ENCODE results near the gene RPTN.

RPTN gene

DNA sequence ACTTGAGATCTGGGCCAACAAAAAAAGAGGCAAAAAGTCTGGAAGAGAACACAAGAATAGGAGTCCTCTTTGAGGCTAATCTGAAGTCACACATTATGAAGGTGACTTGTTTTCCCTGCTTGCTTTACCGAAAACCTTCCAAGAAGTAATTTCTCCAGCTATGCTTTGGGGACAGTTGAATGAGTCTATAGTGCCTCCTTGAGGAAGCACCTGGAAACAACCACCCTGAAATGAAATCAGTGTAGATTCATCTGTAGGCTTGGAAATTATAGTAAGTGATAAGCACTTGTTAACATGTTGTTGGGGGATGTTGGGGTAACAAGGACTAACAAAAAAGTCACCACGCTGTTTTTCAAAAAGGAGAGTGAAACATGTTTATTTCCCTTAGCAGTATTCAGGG, 23.4 kb upstream of the RPTN start:
- peak; percentile 46 for DNase-seq (ENCODE audit: low read depth, low spot score)
- H3K4me3 ChIP-seq (ENCODE audit: low read depth, low read length): no peak overlapping the region
- peak; percentile 51 for TF ChIP-seq CTCF (IDR thresholded peaks at IDR 0.05; ENCODE audit: low read depth, low read length)
- in situ Hi-C loops (cut with HindIII; ENCODE audit: low sequenced_read_pairs): no loop called here

DNA sequence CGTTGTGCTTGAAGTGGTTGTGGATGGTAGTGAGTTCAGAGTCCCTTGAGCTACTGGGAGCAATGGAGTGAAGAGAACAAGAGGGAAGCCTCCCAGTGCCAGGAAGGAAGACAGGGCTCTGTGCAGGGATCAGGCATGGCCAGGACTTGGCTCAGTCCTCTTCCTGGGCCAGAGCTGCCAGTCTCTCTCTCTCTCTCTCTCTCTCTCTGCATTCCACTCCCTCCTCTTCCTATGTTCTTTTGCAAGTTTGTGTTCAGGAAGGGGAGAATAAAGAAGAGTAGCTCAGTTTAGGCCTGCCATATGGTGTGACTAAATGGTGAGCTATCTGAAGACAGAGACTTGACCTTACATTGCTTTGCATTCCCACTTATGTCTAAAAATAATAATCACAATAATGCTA, 20.5 kb upstream of the RPTN start:
- in situ Hi-C loops (cut with HindIII; ENCODE audit: low sequenced_read_pairs): no loop called here
- TF ChIP-seq CTCF (IDR thresholded peaks at IDR 0.05; ENCODE audit: low read depth, low read length): no peak
- DNase-seq (ENCODE audit: low read depth, low spot score): no peak
- no peak overlapping the region for H3K4me3 ChIP-seq (ENCODE audit: low read depth, low read length)

GRCh38 chr1:152170287-152170905, 11.4 kb upstream of the RPTN start:
- no peak overlapping the region for H3K4me3 ChIP-seq (ENCODE audit: low read depth, low read length)
- DNase-seq (ENCODE audit: low read depth, low spot score): no peak
- TF ChIP-seq CTCF (IDR thresholded peaks at IDR 0.05; ENCODE audit: low read depth, low read length): no peak
- in situ Hi-C loops (cut with HindIII; ENCODE audit: low sequenced_read_pairs): no loop called here

- TF ChIP-seq CTCF (IDR thresholded peaks at IDR 0.05; ENCODE audit: low read depth, low read length): no peak
- no peak for DNase-seq (ENCODE audit: low read depth, low spot score)
- H3K4me3 ChIP-seq (ENCODE audit: low read depth, low read length): no peak overlapping the region
- in situ Hi-C loops (cut with HindIII; ENCODE audit: low sequenced_read_pairs): no loop called here
Observed at GRCh38 chr1:152169366-152170025, 10.5 kb upstream of the RPTN start.

- DNase-seq (ENCODE audit: low read depth, low spot score): no peak
- in situ Hi-C loops (cut with HindIII; ENCODE audit: low sequenced_read_pairs): no loop called here
- no peak for TF ChIP-seq CTCF (IDR thresholded peaks at IDR 0.05; ENCODE audit: low read depth, low read length)
- no peak overlapping the region for H3K4me3 ChIP-seq (ENCODE audit: low read depth, low read length)
Observed at GRCh38 chr1:152168535-152168868, 9.5 kb upstream of the RPTN start.

DNA sequence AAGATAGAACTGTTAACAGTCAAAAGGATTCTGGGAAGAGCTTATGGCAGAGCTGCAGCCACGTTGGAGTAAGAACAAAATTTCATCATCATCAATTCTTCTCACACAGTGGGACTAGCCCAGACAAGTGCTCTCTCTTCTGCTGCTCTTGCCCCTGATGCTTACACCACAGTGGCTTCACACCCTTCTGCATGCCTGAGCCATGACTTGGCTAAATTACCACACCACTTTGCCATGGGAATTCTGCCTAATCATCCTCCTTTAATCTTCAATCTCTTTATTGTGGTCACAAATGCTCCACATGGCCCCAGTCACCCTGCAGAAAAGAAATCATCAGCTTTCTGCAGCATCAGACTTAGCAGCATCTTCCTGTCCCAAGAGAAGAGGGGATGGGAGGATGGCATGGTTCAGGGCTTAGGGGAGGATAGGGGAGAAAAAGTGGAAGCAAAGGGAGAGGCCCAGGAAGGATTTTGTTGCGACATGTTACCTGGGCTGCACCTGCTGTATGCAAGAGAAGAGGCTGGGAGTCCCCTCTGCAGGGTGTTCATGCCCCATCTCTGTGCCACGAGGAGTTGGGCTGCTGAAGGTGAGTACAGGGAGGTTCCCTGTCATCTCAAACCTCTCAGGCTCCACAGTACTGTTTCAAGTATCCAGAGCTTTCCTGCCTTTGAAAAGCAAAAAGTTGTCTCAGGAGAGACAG, 9.0 kb upstream of the RPTN start:
- in situ Hi-C loops (cut with HindIII; ENCODE audit: low sequenced_read_pairs): no loop called here
- TF ChIP-seq CTCF (IDR thresholded peaks at IDR 0.05; ENCODE audit: low read depth, low read length): no peak
- DNase-seq (ENCODE audit: low read depth, low spot score): peak; percentile 76
- H3K4me3 ChIP-seq (ENCODE audit: low read depth, low read length): no peak overlapping the region

All from astrocyte of the spinal cord (primary cell).